ENCODE results near the gene NRROS. TPM values are rescaled to one million over a fixed set of nuclear protein-coding genes. Genes with fewer than 3 reads are reported as not detected.

NRROS gene
- total and polyA plus RNA-seq, 10 of the 15 experiments (the other 5 are each of a cell fraction or from before 2014, with no cell fraction given), result 0.35 to 42.2 (median 12.6) TPM

DNA sequence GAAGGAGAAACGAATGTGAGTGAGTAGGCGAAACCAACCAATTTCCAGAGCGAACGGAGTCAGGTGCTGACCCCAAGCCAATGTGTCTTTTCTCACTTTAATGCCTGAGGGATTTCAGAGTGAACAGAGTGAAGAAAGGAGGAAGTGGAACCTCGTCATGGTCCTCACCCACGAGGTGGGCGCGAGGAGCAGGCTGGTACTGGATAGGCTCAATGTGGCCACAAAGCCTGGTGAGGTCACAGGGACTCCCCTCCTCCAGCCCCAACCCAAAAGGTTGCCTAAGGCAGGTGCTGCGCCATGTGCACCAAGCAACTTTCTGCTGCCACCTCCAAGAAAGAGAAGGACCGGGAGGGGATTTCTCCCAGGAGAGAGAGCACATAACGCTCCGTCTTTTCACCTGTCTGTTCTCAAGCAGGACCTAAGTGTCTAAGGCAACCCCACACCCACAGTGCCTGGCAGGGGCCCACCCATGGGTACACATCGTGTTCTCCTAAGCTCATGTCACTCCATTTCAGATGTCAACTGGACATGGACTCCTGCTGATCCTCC lies 3.8 kb downstream of the NRROS start (continued):
- TF ChIP-seq, protein P1, sequence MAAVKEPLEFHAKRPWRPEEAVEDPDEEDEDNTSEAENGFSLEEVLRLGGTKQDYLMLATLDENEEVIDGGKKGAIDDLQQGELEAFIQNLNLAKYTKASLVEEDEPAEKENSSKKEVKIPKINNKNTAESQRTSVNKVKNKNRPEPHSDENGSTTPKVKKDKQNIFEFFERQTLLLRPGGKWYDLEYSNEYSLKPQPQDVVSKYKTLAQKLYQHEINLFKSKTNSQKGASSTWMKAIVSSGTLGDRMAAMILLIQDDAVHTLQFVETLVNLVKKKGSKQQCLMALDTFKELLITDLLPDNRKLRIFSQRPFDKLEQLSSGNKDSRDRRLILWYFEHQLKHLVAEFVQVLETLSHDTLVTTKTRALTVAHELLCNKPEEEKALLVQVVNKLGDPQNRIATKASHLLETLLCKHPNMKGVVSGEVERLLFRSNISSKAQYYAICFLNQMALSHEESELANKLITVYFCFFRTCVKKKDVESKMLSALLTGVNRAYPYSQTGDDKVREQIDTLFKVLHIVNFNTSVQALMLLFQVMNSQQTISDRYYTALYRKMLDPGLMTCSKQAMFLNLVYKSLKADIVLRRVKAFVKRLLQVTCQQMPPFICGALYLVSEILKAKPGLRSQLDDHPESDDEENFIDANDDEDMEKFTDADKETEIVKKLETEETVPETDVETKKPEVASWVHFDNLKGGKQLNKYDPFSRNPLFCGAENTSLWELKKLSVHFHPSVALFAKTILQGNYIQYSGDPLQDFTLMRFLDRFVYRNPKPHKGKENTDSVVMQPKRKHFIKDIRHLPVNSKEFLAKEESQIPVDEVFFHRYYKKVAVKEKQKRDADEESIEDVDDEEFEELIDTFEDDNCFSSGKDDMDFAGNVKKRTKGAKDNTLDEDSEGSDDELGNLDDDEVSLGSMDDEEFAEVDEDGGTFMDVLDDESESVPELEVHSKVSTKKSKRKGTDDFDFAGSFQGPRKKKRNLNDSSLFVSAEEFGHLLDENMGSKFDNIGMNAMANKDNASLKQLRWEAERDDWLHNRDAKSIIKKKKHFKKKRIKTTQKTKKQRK (IDR thresholded peaks at IDR 0.05; ENCODE audit: low read depth, low read length), result no peak
- TF ChIP-seq YY1 (IDR thresholded peaks at IDR 0.05; ENCODE audit: low read depth, low read length) (peak; percentile 58), NRF1 (conservative IDR thresholded peaks at IDR 0.05; ENCODE audit: low read depth, low read length) (no peak), FOXK2 (IDR thresholded peaks at IDR 0.05) (no peak), ZNF622 (IDR thresholded peaks at IDR 0.05) (no peak), SREBF1 (IDR thresholded peaks at IDR 0.05; ENCODE audit: low read length) (no peak), CREB1 (IDR thresholded peaks at IDR 0.05; ENCODE audit: low read depth) (no peak), RFX5 (IDR thresholded peaks at IDR 0.05; ENCODE audit: low read depth, low read length) (no peak), BACH1 (IDR thresholded peaks at IDR 0.05; ENCODE audit: borderline replicate concordance) (peak; percentile 95), IRF4 (IDR thresholded peaks at IDR 0.05; ENCODE audit: low read depth, low read length) (peak; percentile 93), RBBP5 (conservative IDR thresholded peaks at IDR 0.05) (no peak), MTA2 (IDR thresholded peaks at IDR 0.05; ENCODE audit: low read depth) (peak; percentile 98), STAT3 (IDR thresholded peaks at IDR 0.05; ENCODE audit: low read depth, low read length) (peak; percentile 70; the same call in 1 of the 2 replicates), ZSCAN29 (IDR thresholded peaks at IDR 0.05) (no peak), TARDBP (IDR thresholded peaks at IDR 0.05; ENCODE audit: borderline replicate concordance) (no peak), EGR1 (IDR thresholded peaks at IDR 0.05; ENCODE audit: borderline replicate concordance in 1 of 2, low read depth in 2 of 2, low read length in 2 of 2) (peak in 1 of 2 experiments; percentile 72; a peak in 2 of 3 replicates), RCOR1 (conservative IDR thresholded peaks at IDR 0.05; ENCODE audit: low read depth, low read length) (no peak), SMC3 (IDR thresholded peaks at IDR 0.05; ENCODE audit: borderline replicate concordance, low read length) (peak; percentile 16; the same call in 1 of the 2 replicates), SP1 (IDR thresholded peaks at IDR 0.05; ENCODE audit: low read depth, low read length) (peak; percentile 89), TBL1XR1 (IDR thresholded peaks at IDR 0.05; ENCODE audit: low read depth, low read length) (peak; percentile 88), RB1 (IDR thresholded peaks at IDR 0.05; ENCODE audit: borderline replicate concordance) (no peak)
- TF ChIP-seq, protein P2, sequence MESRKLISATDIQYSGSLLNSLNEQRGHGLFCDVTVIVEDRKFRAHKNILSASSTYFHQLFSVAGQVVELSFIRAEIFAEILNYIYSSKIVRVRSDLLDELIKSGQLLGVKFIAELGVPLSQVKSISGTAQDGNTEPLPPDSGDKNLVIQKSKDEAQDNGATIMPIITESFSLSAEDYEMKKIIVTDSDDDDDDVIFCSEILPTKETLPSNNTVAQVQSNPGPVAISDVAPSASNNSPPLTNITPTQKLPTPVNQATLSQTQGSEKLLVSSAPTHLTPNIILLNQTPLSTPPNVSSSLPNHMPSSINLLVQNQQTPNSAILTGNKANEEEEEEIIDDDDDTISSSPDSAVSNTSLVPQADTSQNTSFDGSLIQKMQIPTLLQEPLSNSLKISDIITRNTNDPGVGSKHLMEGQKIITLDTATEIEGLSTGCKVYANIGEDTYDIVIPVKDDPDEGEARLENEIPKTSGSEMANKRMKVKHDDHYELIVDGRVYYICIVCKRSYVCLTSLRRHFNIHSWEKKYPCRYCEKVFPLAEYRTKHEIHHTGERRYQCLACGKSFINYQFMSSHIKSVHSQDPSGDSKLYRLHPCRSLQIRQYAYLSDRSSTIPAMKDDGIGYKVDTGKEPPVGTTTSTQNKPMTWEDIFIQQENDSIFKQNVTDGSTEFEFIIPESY (IDR thresholded peaks at IDR 0.05), result no peak
- TF ChIP-seq, protein P3, sequence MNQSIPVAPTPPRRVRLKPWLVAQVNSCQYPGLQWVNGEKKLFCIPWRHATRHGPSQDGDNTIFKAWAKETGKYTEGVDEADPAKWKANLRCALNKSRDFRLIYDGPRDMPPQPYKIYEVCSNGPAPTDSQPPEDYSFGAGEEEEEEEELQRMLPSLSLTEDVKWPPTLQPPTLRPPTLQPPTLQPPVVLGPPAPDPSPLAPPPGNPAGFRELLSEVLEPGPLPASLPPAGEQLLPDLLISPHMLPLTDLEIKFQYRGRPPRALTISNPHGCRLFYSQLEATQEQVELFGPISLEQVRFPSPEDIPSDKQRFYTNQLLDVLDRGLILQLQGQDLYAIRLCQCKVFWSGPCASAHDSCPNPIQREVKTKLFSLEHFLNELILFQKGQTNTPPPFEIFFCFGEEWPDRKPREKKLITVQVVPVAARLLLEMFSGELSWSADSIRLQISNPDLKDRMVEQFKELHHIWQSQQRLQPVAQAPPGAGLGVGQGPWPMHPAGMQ (IDR thresholded peaks at IDR 0.05; ENCODE audit: borderline replicate concordance), result no peak
- TF ChIP-seq, protein P4, sequence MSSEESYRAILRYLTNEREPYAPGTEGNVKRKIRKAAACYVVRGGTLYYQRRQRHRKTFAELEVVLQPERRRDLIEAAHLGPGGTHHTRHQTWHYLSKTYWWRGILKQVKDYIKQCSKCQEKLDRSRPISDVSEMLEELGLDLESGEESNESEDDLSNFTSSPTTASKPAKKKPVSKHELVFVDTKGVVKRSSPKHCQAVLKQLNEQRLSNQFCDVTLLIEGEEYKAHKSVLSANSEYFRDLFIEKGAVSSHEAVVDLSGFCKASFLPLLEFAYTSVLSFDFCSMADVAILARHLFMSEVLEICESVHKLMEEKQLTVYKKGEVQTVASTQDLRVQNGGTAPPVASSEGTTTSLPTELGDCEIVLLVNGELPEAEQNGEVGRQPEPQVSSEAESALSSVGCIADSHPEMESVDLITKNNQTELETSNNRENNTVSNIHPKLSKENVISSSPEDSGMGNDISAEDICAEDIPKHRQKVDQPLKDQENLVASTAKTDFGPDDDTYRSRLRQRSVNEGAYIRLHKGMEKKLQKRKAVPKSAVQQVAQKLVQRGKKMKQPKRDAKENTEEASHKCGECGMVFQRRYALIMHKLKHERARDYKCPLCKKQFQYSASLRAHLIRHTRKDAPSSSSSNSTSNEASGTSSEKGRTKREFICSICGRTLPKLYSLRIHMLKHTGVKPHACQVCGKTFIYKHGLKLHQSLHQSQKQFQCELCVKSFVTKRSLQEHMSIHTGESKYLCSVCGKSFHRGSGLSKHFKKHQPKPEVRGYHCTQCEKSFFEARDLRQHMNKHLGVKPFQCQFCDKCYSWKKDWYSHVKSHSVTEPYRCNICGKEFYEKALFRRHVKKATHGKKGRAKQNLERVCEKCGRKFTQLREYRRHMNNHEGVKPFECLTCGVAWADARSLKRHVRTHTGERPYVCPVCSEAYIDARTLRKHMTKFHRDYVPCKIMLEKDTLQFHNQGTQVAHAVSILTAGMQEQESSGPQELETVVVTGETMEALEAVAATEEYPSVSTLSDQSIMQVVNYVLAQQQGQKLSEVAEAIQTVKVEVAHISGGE (CRISPR knock-in tag; IDR thresholded peaks at IDR 0.05), result no peak

Data from GM12878 (cell line).